ENCODE data around the gene GLMP.

DNA sequence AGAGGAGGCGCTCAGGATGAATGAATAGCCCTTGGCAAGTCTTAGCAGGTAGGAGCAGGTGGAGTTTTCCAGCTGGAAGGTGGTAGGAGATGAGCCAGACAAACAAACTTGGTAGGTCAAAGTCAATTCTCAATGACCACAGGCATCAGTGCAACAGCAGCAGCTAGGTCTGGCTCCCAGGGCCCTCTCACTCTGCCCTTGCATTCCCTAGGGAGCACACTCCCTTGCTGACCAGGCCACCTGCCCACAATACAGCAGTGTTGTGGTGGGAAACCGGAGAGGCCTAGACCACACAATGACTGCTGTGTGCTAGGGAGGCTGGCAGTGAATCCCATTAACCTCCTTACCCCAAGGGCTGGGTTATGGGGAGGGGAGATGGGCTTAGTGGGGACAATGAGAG lies 34.6 kb downstream of the GLMP start:
- no peak for TF ChIP-seq POLR2A (IDR thresholded peaks at IDR 0.05)
- TF ChIP-seq, protein P1, sequence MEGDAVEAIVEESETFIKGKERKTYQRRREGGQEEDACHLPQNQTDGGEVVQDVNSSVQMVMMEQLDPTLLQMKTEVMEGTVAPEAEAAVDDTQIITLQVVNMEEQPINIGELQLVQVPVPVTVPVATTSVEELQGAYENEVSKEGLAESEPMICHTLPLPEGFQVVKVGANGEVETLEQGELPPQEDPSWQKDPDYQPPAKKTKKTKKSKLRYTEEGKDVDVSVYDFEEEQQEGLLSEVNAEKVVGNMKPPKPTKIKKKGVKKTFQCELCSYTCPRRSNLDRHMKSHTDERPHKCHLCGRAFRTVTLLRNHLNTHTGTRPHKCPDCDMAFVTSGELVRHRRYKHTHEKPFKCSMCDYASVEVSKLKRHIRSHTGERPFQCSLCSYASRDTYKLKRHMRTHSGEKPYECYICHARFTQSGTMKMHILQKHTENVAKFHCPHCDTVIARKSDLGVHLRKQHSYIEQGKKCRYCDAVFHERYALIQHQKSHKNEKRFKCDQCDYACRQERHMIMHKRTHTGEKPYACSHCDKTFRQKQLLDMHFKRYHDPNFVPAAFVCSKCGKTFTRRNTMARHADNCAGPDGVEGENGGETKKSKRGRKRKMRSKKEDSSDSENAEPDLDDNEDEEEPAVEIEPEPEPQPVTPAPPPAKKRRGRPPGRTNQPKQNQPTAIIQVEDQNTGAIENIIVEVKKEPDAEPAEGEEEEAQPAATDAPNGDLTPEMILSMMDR (IDR thresholded peaks at IDR 0.05), result no peak
